IPS-15b (cell line): ENCODE results near the gene SLC5A2.
"Not testable (repeated sequence)": the region's sequence is repeated elsewhere in the genome, so short reads cannot be mapped to it uniquely, and the experiment has no call there.

Experiments used
- H3K27me3 ChIP-seq: one replicate; pipeline ENCODE4 v1.6.1; 2013; ENCODE audit warnings: low read length; ENCODE audit not compliant: control insufficient read depth, insufficient read depth
- H3K36me3 ChIP-seq: one replicate; pipeline ENCODE4 v1.6.1; 2013; ENCODE audit warnings: low read length; ENCODE audit not compliant: control insufficient read depth, insufficient read depth
- H3K4me1 ChIP-seq: one replicate; pipeline ENCODE4 v1.6.1; 2013; ENCODE audit warnings: mild to moderate bottlenecking, low read length; ENCODE audit not compliant: control insufficient read depth, insufficient read depth
- H3K4me3 ChIP-seq: one replicate; pipeline ENCODE4 v1.5.1; 2013; ENCODE audit warnings: low read depth, low read length
- H3K9ac ChIP-seq: one replicate; pipeline ENCODE4 v1.6.1; 2013; ENCODE audit warnings: low read depth, mild to moderate bottlenecking, low read length
- H3K9me3 ChIP-seq: one replicate; pipeline ENCODE4 v1.6.1; 2013; ENCODE audit warnings: mild to moderate bottlenecking, low read length; ENCODE audit not compliant: control insufficient read depth, insufficient read depth

SLC5A2 gene

GRCh38 chr16:31484048-31484447 lies 1.1 kb downstream of the SLC5A2 start:
- H3K4me1 ChIP-seq, H3K9ac ChIP-seq, H3K4me3 ChIP-seq, H3K36me3 ChIP-seq, H3K9me3 ChIP-seq: not testable (repeated sequence)
- peaks cover 74% of the 10 kb centered on the region for H3K27me3 ChIP-seq

- H3K27me3 ChIP-seq, result peaks cover 74% of the 10 kb centered on the region
- no peak overlapping the region for H3K4me3 ChIP-seq
- H3K9me3 ChIP-seq, result no peaks in the 10 kb centered on the region
- no peak overlapping the region for H3K9ac ChIP-seq
- peaks cover 3% of the 10 kb centered on the region for H3K36me3 ChIP-seq
- no peaks in the 10 kb centered on the region for H3K4me1 ChIP-seq
These were observed 1.7 kb downstream of the SLC5A2 start for GRCh38 chr16:31484491-31485171.

DNA sequence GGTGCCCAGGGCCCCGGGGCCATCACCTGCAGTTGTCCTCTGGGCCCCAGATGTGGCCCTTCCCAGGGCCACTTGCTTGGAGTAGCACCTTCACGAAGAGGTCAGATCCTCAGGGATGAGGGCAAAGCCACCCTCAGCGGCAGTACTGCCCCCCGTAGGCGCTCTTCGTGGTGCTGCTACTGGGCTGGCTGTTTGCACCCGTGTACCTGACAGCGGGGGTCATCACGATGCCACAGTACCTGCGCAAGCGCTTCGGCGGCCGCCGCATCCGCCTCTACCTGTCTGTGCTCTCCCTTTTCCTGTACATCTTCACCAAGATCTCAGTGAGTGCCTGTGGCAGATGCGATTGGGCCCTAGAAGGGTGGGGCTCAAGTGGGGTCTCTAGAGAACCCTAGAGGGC lies 2.6 kb downstream of the SLC5A2 start:
- peaks cover 68% of the 10 kb centered on the region for H3K27me3 ChIP-seq
- H3K36me3 ChIP-seq, result peaks cover 6% of the 10 kb centered on the region
- no peaks in the 10 kb centered on the region for H3K9me3 ChIP-seq
- H3K4me3 ChIP-seq, result no peak overlapping the region
- H3K4me1 ChIP-seq, result no peaks in the 10 kb centered on the region
- H3K9ac ChIP-seq, result no peak overlapping the region

- H3K36me3 ChIP-seq, result peaks cover 10% of the 10 kb centered on the region
- no peaks in the 10 kb centered on the region for H3K9me3 ChIP-seq
- H3K4me1 ChIP-seq, result no peaks in the 10 kb centered on the region
- H3K9ac ChIP-seq, result no peak overlapping the region
- H3K27me3 ChIP-seq, result peaks cover 63% of the 10 kb centered on the region
- H3K4me3 ChIP-seq, result no peak overlapping the region
These were observed 3.1 kb downstream of the SLC5A2 start for GRCh38 chr16:31486045-31486444.

DNA sequence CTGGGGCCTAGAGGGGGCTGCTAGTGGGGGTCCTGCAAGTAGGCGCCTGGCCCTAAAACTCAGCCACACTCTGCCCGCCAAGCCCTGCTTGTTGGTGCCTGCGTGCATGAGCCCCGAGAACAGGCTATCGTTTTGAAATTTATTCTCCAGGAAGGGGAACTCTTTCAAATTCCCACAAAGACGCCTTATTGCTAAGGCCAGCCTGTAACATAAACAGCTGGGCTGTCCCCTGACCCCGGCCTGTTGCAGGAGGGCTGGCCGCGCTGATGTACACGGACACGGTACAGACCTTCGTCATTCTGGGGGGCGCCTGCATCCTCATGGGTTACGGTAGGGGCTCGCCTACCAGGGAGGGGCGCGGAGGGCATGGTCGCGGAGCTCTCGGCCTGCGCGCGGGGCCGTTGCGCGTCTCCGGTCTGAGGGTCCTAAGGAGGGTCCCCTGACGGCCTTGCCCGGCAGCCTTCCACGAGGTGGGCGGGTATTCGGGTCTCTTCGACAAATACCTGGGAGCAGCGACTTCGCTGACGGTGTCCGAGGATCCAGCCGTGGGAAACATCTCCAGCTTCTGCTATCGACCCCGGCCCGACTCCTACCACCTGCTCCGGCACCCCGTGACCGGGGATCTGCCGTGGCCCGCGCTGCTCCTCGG lies 4.3 kb downstream of the SLC5A2 start:
- Histone ChIP-seq H3K4me1 (no peaks in the 10 kb centered on the region), H3K9ac (no peak overlapping the region), H3K9me3 (no peaks in the 10 kb centered on the region), H3K27me3 (peaks cover 56% of the 10 kb centered on the region), H3K4me3 (peak overlapping the region; percentile 72), H3K36me3 (peaks cover 15% of the 10 kb centered on the region)

GRCh38 chr16:31487720-31488467 lies 5.0 kb downstream of the SLC5A2 start:
- peaks cover 49% of the 10 kb centered on the region for H3K27me3 ChIP-seq
- peak overlapping the region; percentile 72 for H3K4me3 ChIP-seq
- no peaks in the 10 kb centered on the region for H3K9me3 ChIP-seq
- no peak overlapping the region for H3K9ac ChIP-seq
- peaks cover 15% of the 10 kb centered on the region for H3K36me3 ChIP-seq
- no peaks in the 10 kb centered on the region for H3K4me1 ChIP-seq

DNA sequence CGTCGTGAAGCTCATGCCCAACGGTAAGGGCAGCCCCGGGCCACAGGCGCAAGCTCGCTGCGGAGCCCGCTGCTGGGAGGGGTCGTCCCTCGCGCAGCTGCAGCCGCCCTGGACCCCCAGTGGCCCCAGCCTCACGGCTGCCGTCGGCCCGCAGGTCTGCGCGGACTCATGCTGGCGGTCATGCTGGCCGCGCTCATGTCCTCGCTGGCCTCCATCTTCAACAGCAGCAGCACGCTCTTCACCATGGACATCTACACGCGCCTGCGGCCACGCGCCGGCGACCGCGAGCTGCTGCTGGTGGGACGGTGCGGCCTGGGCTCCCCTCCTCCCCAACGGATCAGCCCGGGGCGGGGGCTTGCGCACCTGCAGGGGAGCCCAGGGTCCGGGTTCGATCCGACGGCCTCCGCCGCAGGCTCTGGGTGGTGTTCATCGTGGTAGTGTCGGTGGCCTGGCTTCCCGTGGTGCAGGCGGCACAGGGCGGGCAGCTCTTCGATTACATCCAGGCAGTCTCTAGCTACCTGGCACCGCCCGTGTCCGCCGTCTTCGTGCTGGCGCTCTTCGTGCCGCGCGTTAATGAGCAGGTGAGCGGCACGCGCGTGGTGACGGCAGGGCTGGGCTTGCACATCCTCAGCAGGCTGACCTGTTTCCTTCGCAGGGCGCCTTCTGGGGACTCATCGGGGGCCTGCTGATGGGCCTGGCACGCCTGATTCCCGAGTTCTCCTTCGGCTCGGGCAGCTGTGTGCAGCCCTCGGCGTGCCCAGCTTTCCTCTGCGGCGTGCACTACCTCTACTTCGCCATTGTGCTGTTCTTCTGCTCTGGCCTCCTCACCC lies 5.8 kb downstream of the SLC5A2 start:
- no peak overlapping the region for H3K9ac ChIP-seq
- no peaks in the 10 kb centered on the region for H3K9me3 ChIP-seq
- peaks cover 47% of the 10 kb centered on the region for H3K27me3 ChIP-seq
- no peaks in the 10 kb centered on the region for H3K4me1 ChIP-seq
- peak overlapping the region; percentile 72 for H3K4me3 ChIP-seq
- peaks cover 15% of the 10 kb centered on the region for H3K36me3 ChIP-seq

- H3K9me3 ChIP-seq, result no peaks in the 10 kb centered on the region
- no peaks in the 10 kb centered on the region for H3K4me1 ChIP-seq
- H3K27me3 ChIP-seq, result peaks cover 47% of the 10 kb centered on the region
- H3K4me3 ChIP-seq, result no peak overlapping the region
- peaks cover 15% of the 10 kb centered on the region for H3K36me3 ChIP-seq
- no peak overlapping the region for H3K9ac ChIP-seq
These were observed 6.3 kb downstream of the SLC5A2 start for GRCh38 chr16:31489298-31489564.

- Histone ChIP-seq H3K4me3 (no peak overlapping the region), H3K27me3 (peaks cover 45% of the 10 kb centered on the region), H3K4me1 (no peaks in the 10 kb centered on the region), H3K9ac (no peak overlapping the region), H3K9me3 (no peaks in the 10 kb centered on the region), H3K36me3 (peaks cover 15% of the 10 kb centered on the region)
These were observed 7.0 kb downstream of the SLC5A2 start for GRCh38 chr16:31489616-31490584.

- no peak overlapping the region for H3K4me3 ChIP-seq
- no peaks in the 10 kb centered on the region for H3K9me3 ChIP-seq
These were observed 9.0 kb downstream of the SLC5A2 start for GRCh38 chr16:31491778-31492418.

More at GRCh38 chr16:31491778-31492418, 9.0 kb downstream of the SLC5A2 start:
- Histone ChIP-seq H3K36me3 (peaks cover 21% of the 10 kb centered on the region), H3K9ac (no peak overlapping the region), H3K4me1 (no peaks in the 10 kb centered on the region), H3K27me3 (peaks cover 26% of the 10 kb centered on the region)
